ENCODE results near the gene RASIP1.

DNA sequence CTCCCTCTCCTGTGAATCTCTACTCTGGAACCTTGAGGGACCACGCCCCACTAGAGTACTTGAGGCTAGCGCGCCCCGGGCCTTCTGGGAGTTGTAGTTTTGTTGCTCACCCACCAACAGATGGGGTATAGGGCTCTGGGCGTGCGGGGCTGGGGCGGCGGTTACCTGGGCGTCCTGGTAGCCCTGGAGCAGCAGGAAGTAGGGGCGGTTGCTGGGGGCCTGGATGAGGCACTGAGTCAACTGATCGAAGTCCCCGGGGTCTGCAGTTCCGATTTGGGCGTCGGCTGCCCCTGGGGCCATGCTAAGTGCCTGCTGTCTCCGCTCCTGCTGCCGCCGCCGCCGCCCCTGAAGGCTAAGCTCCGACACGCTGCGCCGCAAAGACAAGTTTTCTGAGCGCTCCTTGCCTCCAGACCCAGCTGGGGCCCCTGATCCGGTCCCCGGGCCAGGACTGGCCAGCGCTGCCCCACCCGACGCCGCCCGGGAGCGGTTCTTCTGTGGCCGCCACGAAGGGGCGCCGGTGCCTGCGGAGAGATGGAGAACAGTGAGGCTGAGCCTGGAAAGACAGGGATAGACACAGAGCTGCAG lies 5.3 kb downstream of the RASIP1 start:
- TF ChIP-seq CTCF (IDR thresholded peaks at IDR 0.05), result no peak
- no peak for TF ChIP-seq POLR2AphosphoS5 (IDR thresholded peaks at IDR 0.05)
